Ascending aorta (tissue), 2 donors: ENCODE data around the gene VPS35L. TPM values are rescaled to one million over a fixed set of nuclear protein-coding genes. Genes with fewer than 3 reads are reported as not detected.

ENCODE experiments used
- DNase-seq, 2 donors: peaks; one replicate each; pipeline ENCODE4 v3.0.0-alpha.2; 2019; ENCODE audit warnings: low spot score in 2 of 2
- H3K27ac ChIP-seq, 2 donors: fragments of 200-600 bp; sonication (generic); one replicate each; pipeline ENCODE4 v1.5.1; 2016 to 2017; ENCODE audit warnings: mild to moderate bottlenecking in 1 of 2
- H3K27me3 ChIP-seq: fragments of 200-600 bp; sonication (generic); one replicate; pipeline ENCODE4 v1.5.1; 2017
- H3K36me3 ChIP-seq, 2 donors: fragments of 200-600 bp; sonication (generic); one replicate each; pipeline ENCODE4 v1.5.1; 2016
- H3K4me1 ChIP-seq, 2 donors: fragments of 200-600 bp; sonication (generic); one replicate each; pipeline ENCODE4 v1.5.1; 2016 to 2017; ENCODE audit warnings: mild to moderate bottlenecking in 1 of 2
- H3K4me3 ChIP-seq, 2 donors: fragments of 200-600 bp; sonication (generic); one replicate each; pipeline ENCODE4 v1.5.1; 2016 to 2017; ENCODE audit warnings: mild to moderate bottlenecking in 1 of 2
- H3K9me3 ChIP-seq, 2 donors: fragments of 200-600 bp; sonication (generic); one replicate each; pipeline ENCODE4 v1.5.1; 2016
- CTCF ChIP-seq, 3 experiments: fragments of 200-600 bp in 2 of 3; fragments of 450-650 bp in 1 of 3; sonication (generic) in 2 of 3; IDR thresholded peaks; one replicate each; pipeline ENCODE4 v1.5.1; 2016 to 2019; ENCODE audit warnings: antibody characterized with exemption in 3 of 3, mild to moderate bottlenecking in 1 of 3, moderate library complexity in 1 of 3
- intact Hi-C: fragments of 100-400 bp; cut with DNase I; formaldehyde crosslinking; loops from one replicate; pipeline ENCODE4 v1.15.1; 2023
- total RNA-seq: library from RNA; depleted of rRNA; stranded (reverse); fragments of >200 nt; gene quantifications from one replicate; pipeline ENCODE4 v1.1.0, GENCODE V29; 2016

The VPS35L gene
- total RNA-seq, 1 donor from 2014 or later = 44.4 TPM

GRCh38 chr16:19700319-19700781 is 144.8 kb downstream of the VPS35L start:
- Histone ChIP-seq H3K36me3 (peaks cover 13 to 62% of the 10 kb centered on the region in 2 donors), H3K4me1 (peaks cover 0 to 3% of the 10 kb centered on the region in 2 donors), H3K27ac (peak overlapping the region in 1 of 2 donors; percentile 1), H3K4me3 (no peak overlapping the region), H3K27me3 (no peaks in the 10 kb centered on the region), H3K9me3 (no peaks in the 10 kb centered on the region)
- no peak for DNase-seq
- no peak for TF ChIP-seq CTCF (IDR thresholded peaks at IDR 0.05)
- intact Hi-C loops = no loop called here

GRCh38 chr16:19701091-19701490 is 145.6 kb downstream of the VPS35L start:
- H3K4me1 ChIP-seq = peaks cover 0 to 2% of the 10 kb centered on the region in 2 donors
- no peaks in the 10 kb centered on the region for H3K27me3 ChIP-seq
- no peak for TF ChIP-seq CTCF (IDR thresholded peaks at IDR 0.05)
- H3K9me3 ChIP-seq = no peaks in the 10 kb centered on the region
- peak overlapping the region in 1 of 2 donors; percentile 1 for H3K27ac ChIP-seq
- peaks cover 17 to 68% of the 10 kb centered on the region in 2 donors for H3K36me3 ChIP-seq
- no peak for DNase-seq
- H3K4me3 ChIP-seq = no peak overlapping the region
- intact Hi-C loops = no loop called here

GRCh38 chr16:19703172-19703889 is 147.8 kb downstream of the VPS35L start:
- Histone ChIP-seq H3K9me3 (no peaks in the 10 kb centered on the region), H3K27ac (no peak overlapping the region), H3K4me3 (no peak overlapping the region), H3K4me1 (no peaks in the 10 kb centered on the region), H3K27me3 (no peaks in the 10 kb centered on the region), H3K36me3 (peaks cover 18 to 68% of the 10 kb centered on the region in 2 donors)
- intact Hi-C loops = no loop called here
- DNase-seq = no peak
- no peak for TF ChIP-seq CTCF (IDR thresholded peaks at IDR 0.05)

GRCh38 chr16:19704321-19705145 is 149.0 kb downstream of the VPS35L start:
- Histone ChIP-seq H3K4me1 (no peaks in the 10 kb centered on the region), H3K27ac (peak overlapping the region in 1 of 2 donors; percentile 56), H3K4me3 (no peak overlapping the region), H3K36me3 (peaks cover 27 to 65% of the 10 kb centered on the region in 2 donors), H3K9me3 (no peaks in the 10 kb centered on the region), H3K27me3 (no peaks in the 10 kb centered on the region)
- no peak for TF ChIP-seq CTCF (IDR thresholded peaks at IDR 0.05)
- intact Hi-C loops = no loop called here
- no peak for DNase-seq

- no peak for DNase-seq
- Histone ChIP-seq H3K4me1 (no peaks in the 10 kb centered on the region), H3K36me3 (peaks cover 27 to 69% of the 10 kb centered on the region in 2 donors), H3K4me3 (no peak overlapping the region), H3K27ac (peak overlapping the region in 1 of 2 donors; percentile 56), H3K27me3 (no peaks in the 10 kb centered on the region), H3K9me3 (no peaks in the 10 kb centered on the region)
- TF ChIP-seq CTCF (IDR thresholded peaks at IDR 0.05) = no peak
- intact Hi-C loops = no loop called here
Observed at GRCh38 chr16:19705146-19705501, 149.6 kb downstream of the VPS35L start.
